Ovary (tissue), 3 donors: ENCODE results near the gene NMT2.

ENCODE experiments used
- CTCF ChIP-seq, 3 donors: fragments of 450-650 bp in 2 of 3; fragments of 200-600 bp in 1 of 3; IDR thresholded peaks; one replicate each; pipeline versions ENCODE4 v1.5.1 to v1.8.0; 2016 to 2022; ENCODE audit warnings: antibody characterized with exemption in 3 of 3, mild to moderate bottlenecking in 1 of 3
- POLR2A ChIP-seq: fragments of 450-650 bp; IDR thresholded peaks from one replicate; pipeline ENCODE4 v1.6.1; 2017; ENCODE audit warnings: antibody characterized with exemption, mild to moderate bottlenecking, moderate library complexity
- donor health status: DM: no; HTN: no; CAD: no.

GRCh38 chr10:15196021-15196834, 27.7 kb upstream of the NMT2 start:
- TF ChIP-seq CTCF (IDR thresholded peaks at IDR 0.05) (no peak), POLR2A (no peak)
